ENCODE results near the gene PEAR1. TPM values are rescaled to one million over a fixed set of nuclear protein-coding genes. Genes with fewer than 3 reads are reported as not detected.

PEAR1 gene
- total RNA-seq, 1 experiment from 2014 or later: 0.39 TPM

DNA sequence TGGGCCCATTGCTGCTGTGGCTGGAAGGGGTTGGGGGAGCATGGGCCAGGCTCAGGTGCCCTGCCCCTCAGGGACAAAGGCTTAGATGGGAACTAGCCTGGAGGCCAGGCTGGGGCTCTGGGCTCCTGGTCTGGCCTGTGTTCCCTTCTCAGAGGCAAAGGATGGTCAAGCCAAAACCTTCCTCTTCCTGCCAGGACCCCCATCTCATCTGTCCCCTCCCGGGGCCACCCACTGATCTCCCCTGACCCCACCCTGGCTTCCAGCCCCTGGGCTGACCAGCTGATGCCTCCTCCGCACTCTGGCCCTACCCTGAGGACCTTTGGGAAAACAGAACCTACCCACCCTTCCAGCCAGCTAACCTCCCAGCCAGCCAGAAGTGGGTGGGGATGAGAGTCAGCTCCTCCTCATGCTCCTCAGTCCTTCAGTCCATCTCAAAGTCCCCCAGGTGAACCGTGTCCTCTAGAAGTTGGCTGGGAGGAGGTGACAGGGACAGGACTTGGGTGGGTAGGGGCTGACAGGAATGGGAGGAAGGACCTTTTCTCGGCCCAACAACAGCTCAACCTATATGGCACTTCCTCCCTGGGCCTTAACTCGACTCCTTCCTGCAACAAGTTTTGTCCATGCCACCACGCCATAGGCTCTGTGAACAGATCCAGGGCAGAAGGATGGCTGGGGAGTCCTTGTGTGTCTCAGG lies 7.5 kb downstream of the PEAR1 start:
- Histone ChIP-seq H3K9me3 (ENCODE audit: control insufficient read depth, low read depth, low read length) (no peaks in the 10 kb centered on the region), H4K5ac (ENCODE audit: insufficient read length, low read depth, low read length) (no peak overlapping the region), H3K4ac (ENCODE audit: low read depth, low read length) (no peak overlapping the region), H4K8ac (replicated peaks; ENCODE audit: insufficient read length, low read depth, low read length) (no peak overlapping the region), H3K4me1 (ENCODE audit: insufficient read depth, low read length) (no peaks in the 10 kb centered on the region), H3K27ac (ENCODE audit: insufficient read length, low read depth, low read length) (no peak overlapping the region), H2BK12ac (ENCODE audit: insufficient read length, low read depth, low read length) (no peak overlapping the region), H3K18ac (ENCODE audit: insufficient read length, low read depth, low read length) (no peak overlapping the region), H3K4me2 (ENCODE audit: insufficient read depth, insufficient read length, low read length) (no peak overlapping the region), H3K79me1 (ENCODE audit: insufficient read depth, low read depth, low read length, poor library complexity, severe bottlenecking) (no peaks in the 10 kb centered on the region), H2AK5ac (ENCODE audit: insufficient read length, low read length) (no peak overlapping the region), H3K79me2 (ENCODE audit: insufficient read depth, low read length) (no peaks in the 10 kb centered on the region), H3K23ac (ENCODE audit: insufficient read length, low read depth, low read length) (no peak overlapping the region), H3K27me3 (ENCODE audit: insufficient read depth, low read length) (no peaks in the 10 kb centered on the region; the same call in 1 of the 2 replicates), H2BK5ac (ENCODE audit: insufficient read length, low read length) (no peak overlapping the region), H3T11ph (ENCODE audit: low read length) (no peak overlapping the region), H3K14ac (ENCODE audit: insufficient read depth, low read length) (no peak overlapping the region), H2BK20ac (ENCODE audit: low read depth, low read length, poor library complexity, severe bottlenecking) (no peak overlapping the region), H3K9ac (ENCODE audit: extremely low read depth, insufficient read length, low read length) (no peak overlapping the region), H2AFZ (ENCODE audit: low read length) (no peak overlapping the region), H3K23me2 (ENCODE audit: insufficient read length, low read depth, low read length, poor library complexity, severe bottlenecking) (no peaks in the 10 kb centered on the region), H2BK120ac (ENCODE audit: low read depth, low read length, poor library complexity, severe bottlenecking) (no peak overlapping the region), H4K20me1 (ENCODE audit: control insufficient read depth, insufficient read depth, insufficient read length) (no peaks in the 10 kb centered on the region), H3K56ac (ENCODE audit: insufficient read length, low read depth, low read length) (no peak overlapping the region), H4K91ac (ENCODE audit: insufficient read length, low read depth, low read length) (no peak overlapping the region), H2BK15ac (ENCODE audit: low read depth, low read length) (no peak overlapping the region)
- Mint-ChIP-seq H3K27me3 (ENCODE audit: low read depth) (peaks cover 47% of the 10 kb centered on the region), H3K4me3 (no peak overlapping the region), H3K4me1 (peaks cover 15 to 30% of the 10 kb centered on the region in 2 experiments), H3K9me3 (no peaks in the 10 kb centered on the region), H3K36me3 (ENCODE audit: insufficient read depth in 1 of 3, low read depth in 3 of 3) (no peaks in the 10 kb centered on the region), H3K27ac (no peak overlapping the region)
- DNase-seq: no peak
- TF ChIP-seq, protein P1, sequence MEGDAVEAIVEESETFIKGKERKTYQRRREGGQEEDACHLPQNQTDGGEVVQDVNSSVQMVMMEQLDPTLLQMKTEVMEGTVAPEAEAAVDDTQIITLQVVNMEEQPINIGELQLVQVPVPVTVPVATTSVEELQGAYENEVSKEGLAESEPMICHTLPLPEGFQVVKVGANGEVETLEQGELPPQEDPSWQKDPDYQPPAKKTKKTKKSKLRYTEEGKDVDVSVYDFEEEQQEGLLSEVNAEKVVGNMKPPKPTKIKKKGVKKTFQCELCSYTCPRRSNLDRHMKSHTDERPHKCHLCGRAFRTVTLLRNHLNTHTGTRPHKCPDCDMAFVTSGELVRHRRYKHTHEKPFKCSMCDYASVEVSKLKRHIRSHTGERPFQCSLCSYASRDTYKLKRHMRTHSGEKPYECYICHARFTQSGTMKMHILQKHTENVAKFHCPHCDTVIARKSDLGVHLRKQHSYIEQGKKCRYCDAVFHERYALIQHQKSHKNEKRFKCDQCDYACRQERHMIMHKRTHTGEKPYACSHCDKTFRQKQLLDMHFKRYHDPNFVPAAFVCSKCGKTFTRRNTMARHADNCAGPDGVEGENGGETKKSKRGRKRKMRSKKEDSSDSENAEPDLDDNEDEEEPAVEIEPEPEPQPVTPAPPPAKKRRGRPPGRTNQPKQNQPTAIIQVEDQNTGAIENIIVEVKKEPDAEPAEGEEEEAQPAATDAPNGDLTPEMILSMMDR (conservative IDR thresholded peaks at IDR 0.05): no peak
- WGBS (ENCODE audit: extremely low coverage, insufficient read length, low lambda C conversion rate): no CpG with 5 or more reads among the region's 6 CpGs
